Hepatocyte (in vitro differentiated cells): ENCODE results near the gene CEP83.

Experiments used
- CTCF ChIP-seq: fragments of 200-600 bp; sonication (generic); IDR thresholded peaks from 2 replicates; pipeline ENCODE4 v1.5.1; 2016; ENCODE audit warnings: antibody characterized with exemption, mild to moderate bottlenecking; ENCODE audit not compliant: poor library complexity
- EZH2 ChIP-seq: fragments of 200-600 bp; sonication (generic); IDR thresholded peaks from 2 replicates; pipeline ENCODE4 v1.6.1; 2016; ENCODE audit warnings: antibody characterized with exemption, mild to moderate bottlenecking, borderline replicate concordance
- EZH2phosphoT487 ChIP-seq: fragments of 200-600 bp; sonication (generic); IDR thresholded peaks from one replicate; pipeline ENCODE4 v1.6.1; 2018; ENCODE audit warnings: antibody characterized with exemption, mild to moderate bottlenecking, low read depth, moderate library complexity; ENCODE audit not compliant: unreplicated experiment, severe bottlenecking

GRCh38 chr12:94390130-94390485, 69.6 kb downstream of the CEP83 start:
- TF ChIP-seq CTCF (no peak), EZH2 (no peak), EZH2phosphoT487 (no peak)
